GM23248 (cell line): Measurements from ENCODE around the gene AMH.

ENCODE experiments used
- EZH2 ChIP-seq: fragments of 200-600 bp; sonication (generic); IDR thresholded peaks from 2 replicates; pipeline ENCODE4 v1.6.1; 2018; ENCODE audit warnings: antibody characterized with exemption, mild to moderate bottlenecking; ENCODE audit not compliant: insufficient read depth, poor library complexity, severe bottlenecking
- EZH2phosphoT487 ChIP-seq: fragments of 200-600 bp; sonication (generic); IDR thresholded peaks from 2 replicates; pipeline ENCODE4 v1.6.1; 2018; ENCODE audit warnings: antibody characterized with exemption, moderate library complexity, mild to moderate bottlenecking, low read depth; ENCODE audit not compliant: insufficient read depth

GRCh38 chr19:2243274-2244124 is 5.6 kb upstream of the AMH start:
- no peak for TF ChIP-seq EZH2
- TF ChIP-seq EZH2phosphoT487 = no peak
